Measurements from ENCODE around the gene MPIG6B.

Gene MPIG6B

DNA sequence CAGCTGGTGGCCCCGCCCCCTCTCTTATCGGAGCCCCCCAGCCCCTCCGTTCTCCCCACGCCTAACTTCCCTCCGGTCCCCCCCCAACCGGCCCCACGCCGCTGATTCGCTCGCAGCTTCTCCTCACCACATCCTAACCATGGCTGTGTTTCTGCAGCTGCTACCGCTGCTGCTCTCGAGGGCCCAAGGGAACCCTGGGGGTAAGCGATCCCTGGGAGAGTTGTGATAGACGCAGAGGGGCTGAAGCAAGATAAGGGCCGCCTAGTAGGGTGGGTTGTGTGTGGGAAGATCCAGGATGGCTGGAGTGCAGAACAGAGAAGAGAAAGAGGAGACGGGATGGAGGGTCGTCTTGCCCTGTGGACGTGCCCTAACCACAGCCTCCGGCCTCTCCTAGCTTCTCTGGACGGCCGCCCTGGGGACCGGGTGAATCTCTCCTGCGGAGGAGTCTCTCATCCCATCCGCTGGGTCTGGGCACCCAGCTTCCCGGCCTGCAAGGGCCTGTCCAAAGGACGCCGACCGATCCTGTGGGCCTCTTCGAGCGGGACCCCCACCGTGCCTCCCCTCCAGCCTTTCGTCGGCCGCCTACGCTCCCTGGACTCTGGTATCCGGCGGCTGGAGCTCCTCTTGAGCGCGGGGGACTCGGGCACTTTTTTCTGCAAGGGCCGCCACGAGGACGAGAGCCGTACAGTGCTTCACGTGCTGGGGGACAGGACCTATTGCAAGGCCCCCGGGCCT lies at the start of gene MPIG6B:
TSS of gene MPIG6B (plus strand) at position 129 of the 735 bp plus-strand sequence. CDS start at position 140, 11 bp downstream.
- H3K27ac ChIP-seq, result no peak within 1 kb of the TSS
- DNase-seq (ENCODE audit: low read depth, low spot score), result no peak

- H3K27ac ChIP-seq, result no peak overlapping the region
- DNase-seq (ENCODE audit: low read depth, low spot score), result no peak
Measured at GRCh38 chr6:31676322-31676903, 46.8 kb upstream of the MPIG6B start.

- no peak for DNase-seq (ENCODE audit: low read depth, low spot score)
- no peak overlapping the region for H3K27ac ChIP-seq
Measured at GRCh38 chr6:31676904-31677303, 46.3 kb upstream of the MPIG6B start.

DNA sequence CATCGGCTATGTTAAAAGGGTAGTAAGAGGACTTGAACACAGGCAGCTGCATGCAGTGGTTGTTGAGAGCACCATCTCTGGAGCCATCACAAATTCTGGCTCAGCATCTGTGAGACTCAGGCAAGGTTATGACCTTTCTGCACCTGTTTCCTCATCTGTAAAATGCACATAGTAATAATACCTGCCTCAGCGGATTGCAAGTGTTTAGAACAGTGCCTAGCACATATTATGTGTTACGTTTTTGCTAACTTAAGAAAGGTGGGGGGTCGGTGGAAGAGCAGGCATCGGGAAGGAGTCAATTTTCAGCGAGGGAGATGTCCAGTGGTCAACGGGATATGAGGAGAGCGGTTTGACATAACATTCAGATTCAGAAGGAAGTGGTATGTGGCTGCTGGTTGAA lies 45.2 kb upstream of the MPIG6B start:
- no peak overlapping the region for H3K27ac ChIP-seq
- DNase-seq (ENCODE audit: low read depth, low spot score), result no peak

DNA sequence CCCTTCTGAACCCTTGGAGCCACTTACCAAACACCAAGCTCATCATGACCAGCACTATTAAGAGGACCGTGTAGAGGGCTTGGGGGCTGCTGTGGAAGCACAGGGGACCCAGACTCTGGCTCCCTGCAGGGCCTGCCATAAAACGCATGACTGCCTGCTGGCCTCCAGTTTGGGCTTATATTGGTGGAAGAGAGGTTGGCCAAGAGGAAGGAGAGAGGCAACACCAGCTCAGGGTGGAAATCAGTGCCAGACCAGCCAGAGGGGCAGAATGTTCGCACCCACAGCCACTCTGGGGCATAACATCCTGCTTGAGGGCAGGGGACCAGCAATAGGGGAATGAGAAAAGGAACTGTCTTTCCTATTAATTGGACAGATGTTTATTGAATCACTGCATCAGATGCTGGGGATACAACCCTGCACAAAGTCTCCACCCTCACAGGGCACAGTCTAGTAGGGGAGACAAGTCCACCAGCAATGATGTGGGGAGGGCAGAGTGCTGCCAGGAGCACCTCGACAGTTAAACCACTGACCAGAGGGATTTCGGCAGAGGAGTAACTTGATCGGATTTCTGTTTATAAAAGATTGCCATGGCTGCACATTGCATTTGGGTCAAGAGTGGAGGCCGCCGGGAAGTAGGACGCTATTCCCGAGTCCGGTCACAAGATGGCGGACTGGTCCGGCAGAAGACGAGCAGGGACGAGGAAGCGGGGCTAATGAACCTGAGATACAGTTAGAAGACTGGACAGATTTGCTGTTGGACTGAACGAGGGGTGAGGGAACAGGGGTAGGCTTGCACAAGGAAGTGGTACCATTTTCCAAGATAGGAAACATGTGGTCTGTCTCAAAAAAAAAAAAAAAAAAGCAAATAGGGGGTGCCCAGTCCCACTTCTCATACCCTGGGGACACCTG lies 42.7 kb upstream of the MPIG6B start, which contains the start of gene LY6G5C:
TSS of gene LY6G5C (minus strand) at position 842 of the 909 bp plus-strand sequence. CDS start at position 148, 694 bp downstream.
- no peak for DNase-seq (ENCODE audit: low read depth, low spot score)
- H3K27ac ChIP-seq, result peak within 1 kb of the TSS; percentile 40

GRCh38 chr6:31681135-31681671 lies 42.0 kb upstream of the MPIG6B start:
- DNase-seq (ENCODE audit: low read depth, low spot score), result no peak
- H3K27ac ChIP-seq, result peak overlapping the region; percentile 40

DNA sequence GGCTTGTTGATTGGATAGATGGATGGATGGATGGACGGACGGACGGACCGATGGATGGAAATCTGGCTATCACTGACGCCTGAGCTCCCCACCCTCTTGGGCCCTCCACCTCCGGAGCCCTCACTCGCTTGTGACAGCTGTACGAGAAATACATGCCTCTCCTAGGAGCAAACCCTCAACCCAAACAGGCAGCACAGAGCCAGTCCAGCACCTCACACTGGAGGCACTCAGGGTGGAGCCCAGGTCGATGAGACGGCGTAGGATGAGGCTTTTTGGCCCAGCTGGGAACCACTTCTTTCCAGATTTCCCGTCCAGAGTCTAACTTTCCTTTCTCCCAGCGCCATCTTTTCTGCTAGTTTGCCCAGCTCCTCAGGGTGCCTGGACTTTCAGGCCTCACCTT lies 39.6 kb upstream of the MPIG6B start:
- H3K27ac ChIP-seq, result no peak overlapping the region
- DNase-seq (ENCODE audit: low read depth, low spot score), result no peak

DNA sequence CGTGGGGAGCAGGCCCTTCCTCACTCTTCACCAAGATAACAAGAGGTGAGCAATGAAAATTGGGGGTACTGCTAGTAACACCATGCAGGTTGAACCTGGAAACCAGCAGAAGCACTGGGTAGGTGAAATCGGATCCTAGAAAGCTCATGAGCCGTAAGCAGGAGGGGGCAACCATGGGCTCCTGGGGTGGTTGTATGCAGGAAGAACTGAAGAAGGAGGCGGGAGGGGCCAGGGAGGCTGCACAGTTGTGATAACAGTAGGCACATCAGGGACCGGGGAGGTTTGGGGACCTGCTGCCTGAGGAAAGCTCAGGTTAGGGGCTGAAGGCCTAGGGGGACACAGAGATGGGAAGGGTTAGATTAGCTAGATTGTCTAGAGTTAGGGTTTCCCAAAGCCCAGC lies 36.7 kb upstream of the MPIG6B start:
- DNase-seq (ENCODE audit: low read depth, low spot score), result no peak
- H3K27ac ChIP-seq, result no peak overlapping the region

DNA sequence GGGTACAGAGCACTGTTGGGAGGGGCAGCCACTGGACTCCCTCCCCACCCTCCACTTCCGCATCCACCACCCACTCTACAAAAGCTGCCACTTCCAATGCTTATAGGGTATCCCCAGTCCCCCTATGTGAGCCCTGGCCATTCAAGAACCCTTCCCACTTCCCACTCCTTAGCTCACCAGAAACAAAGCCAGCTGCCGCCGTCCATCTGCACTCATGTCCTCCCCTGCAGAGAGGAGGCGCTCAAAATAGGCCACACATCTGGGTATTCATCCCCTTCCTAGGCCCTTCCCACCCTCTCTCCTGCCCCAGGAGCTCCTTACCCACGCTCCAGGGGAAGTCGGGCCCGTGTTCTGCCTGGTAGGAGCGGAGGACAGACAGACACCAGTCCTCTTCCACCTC lies 35.9 kb upstream of the MPIG6B start:
- no peak overlapping the region for H3K27ac ChIP-seq
- no peak for DNase-seq (ENCODE audit: low read depth, low spot score)

GRCh38 chr6:31687860-31688693 lies 35.1 kb upstream of the MPIG6B start:
- no peak for DNase-seq (ENCODE audit: low read depth, low spot score)

DNA sequence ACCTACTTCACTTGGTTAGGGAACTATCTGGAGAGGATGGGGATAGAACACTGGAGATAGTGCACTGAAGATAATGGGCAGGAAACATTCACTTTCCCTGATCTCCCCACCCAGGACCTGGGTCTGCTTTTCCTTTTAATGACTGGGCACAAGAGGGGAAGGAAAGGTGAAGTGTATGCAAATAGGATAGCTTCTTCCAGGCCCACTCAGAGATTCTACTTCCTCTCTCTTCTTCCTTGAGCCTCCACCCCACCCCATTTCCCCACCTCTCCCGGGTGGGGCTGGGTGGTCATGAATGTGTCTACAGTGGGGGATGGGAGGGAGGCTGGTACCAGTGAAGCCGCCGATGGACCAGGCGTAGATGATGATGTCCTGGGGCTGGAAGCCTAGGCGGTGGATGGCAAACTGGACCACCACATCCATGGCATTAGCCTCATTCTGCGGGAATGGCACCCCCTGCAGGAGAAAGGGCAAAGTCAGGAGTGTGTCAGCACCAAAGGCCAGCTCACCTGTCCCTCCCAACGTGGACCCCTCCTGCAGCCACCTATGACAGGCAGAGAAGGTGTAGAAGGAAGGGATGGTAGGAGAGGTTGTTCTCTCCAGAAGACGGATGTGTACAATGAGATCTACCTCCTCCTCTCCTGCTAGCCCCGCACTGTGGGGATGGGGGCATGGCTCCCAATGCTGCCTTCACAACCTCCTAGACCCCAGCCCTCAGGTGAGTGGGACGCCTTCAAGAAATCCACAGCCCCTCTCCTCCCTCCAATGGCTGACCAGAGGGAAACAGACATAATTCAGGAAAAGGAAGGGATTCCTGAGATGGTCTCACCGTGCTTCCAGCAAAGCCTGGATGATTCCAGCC lies 33.7 kb upstream of the MPIG6B start:
- H3K27ac ChIP-seq, result no peak overlapping the region
- no peak for DNase-seq (ENCODE audit: low read depth, low spot score)

More at GRCh38 chr6:31687860-31688693, 35.1 kb upstream of the MPIG6B start:
- H3K27ac ChIP-seq, result no peak overlapping the region

- no peak for DNase-seq (ENCODE audit: low read depth, low spot score)
- no peak overlapping the region for H3K27ac ChIP-seq
Measured at GRCh38 chr6:31690231-31691077, 32.7 kb upstream of the MPIG6B start.

DNA sequence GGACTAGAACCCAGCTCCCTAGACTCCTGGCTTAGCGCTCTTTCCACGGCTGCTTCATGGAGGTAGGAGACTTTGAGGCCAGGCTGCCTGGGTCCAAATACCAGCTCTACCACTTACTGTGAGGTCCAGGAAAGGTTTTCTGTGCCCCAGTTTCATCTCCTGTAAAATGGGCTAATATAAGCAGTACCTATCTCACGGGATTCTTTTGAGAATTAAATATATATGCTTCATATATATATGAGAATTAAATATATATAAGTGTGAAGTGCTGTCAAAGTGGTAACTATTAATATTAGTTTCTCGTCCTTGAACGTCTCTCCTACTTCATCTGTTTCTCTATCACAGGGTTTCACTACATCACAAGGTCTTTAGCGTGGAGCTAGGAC lies 32.1 kb upstream of the MPIG6B start:
- DNase-seq (ENCODE audit: low read depth, low spot score), result no peak
- H3K27ac ChIP-seq, result no peak overlapping the region

DNA sequence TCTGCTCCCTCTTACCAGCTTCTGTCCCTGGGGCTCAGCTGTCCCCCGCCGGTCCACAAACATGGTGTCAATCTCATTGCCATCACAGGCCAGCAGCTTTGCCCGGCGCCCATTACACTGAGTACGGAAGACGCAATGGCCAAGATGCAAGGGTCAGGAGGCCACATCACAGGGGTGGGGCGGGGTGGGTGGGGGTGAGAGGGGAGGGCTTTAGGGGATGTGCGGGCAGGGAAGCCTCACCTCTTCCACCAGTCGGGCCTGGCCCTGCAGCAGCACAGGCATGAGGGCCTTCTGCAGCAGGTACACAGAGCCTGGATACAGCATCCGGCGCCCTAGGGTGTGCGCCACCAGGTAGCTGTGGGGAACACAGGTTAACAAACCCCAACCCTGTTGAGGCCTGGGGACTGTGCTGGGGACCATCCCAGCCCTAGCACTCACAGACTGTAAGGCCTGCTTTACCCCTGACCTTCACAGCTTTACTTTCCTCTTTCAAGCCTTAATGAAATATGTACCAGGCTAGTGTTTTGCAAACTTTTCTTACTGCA lies 31.5 kb upstream of the MPIG6B start:
- no peak overlapping the region for H3K27ac ChIP-seq
- DNase-seq (ENCODE audit: low read depth, low spot score), result no peak

- H3K27ac ChIP-seq, result no peak overlapping the region
- DNase-seq (ENCODE audit: low read depth, low spot score), result no peak
Measured at GRCh38 chr6:31692353-31692752, 30.8 kb upstream of the MPIG6B start.

GRCh38 chr6:31692886-31693285 lies 30.3 kb upstream of the MPIG6B start:
- no peak overlapping the region for H3K27ac ChIP-seq
- no peak for DNase-seq (ENCODE audit: low read depth, low spot score)

GRCh38 chr6:31693535-31693934 lies 29.6 kb upstream of the MPIG6B start:
- no peak for DNase-seq (ENCODE audit: low read depth, low spot score)

DNA sequence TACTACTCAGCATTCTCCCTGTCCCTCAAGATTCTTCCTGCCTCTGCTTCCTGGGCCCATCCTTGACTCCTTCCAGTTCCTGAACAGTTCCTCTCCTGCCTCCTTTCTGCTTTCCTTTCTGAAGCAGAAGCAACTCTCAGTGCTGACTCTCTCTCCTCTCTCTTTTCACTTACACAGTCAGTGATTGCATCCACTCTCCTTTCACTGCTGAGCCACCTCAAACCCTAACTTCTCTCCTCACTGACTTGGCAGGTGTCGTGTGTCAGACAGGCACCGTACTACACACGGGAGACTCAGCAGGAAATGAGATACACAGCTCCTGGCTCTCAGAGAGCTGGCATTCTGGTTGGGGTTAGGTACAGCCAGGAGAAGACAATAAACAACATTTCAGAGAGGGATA lies 25.6 kb upstream of the MPIG6B start:
- no peak for DNase-seq (ENCODE audit: low read depth, low spot score)
- no peak overlapping the region for H3K27ac ChIP-seq

More at GRCh38 chr6:31693535-31693934, 29.6 kb upstream of the MPIG6B start:
- no peak overlapping the region for H3K27ac ChIP-seq

Data from epithelial cell of prostate (primary cell).